Endothelial cell (in vitro differentiated cells): ENCODE results near the gene ADAM33. TPM values are rescaled to one million over a fixed set of nuclear protein-coding genes. Genes with fewer than 3 reads are reported as not detected.

ENCODE experiments used
- DNase-seq: peaks from one replicate; pipeline ENCODE4 v3.0.0; 2021; ENCODE audit warnings: low spot score
- H3K27ac Mint-ChIP-seq: one replicate; pipeline ENCODE4 v1.8.0; 2021; ENCODE audit warnings: mixed read lengths, inconsistent platforms; ENCODE audit not compliant: unreplicated experiment
- H3K27me3 Mint-ChIP-seq: one replicate; pipeline ENCODE4 v1.8.0; 2021; ENCODE audit warnings: mild to moderate bottlenecking, moderate library complexity, mixed read lengths, inconsistent platforms; ENCODE audit not compliant: unreplicated experiment
- H3K36me3 Mint-ChIP-seq: one replicate; pipeline ENCODE4 v1.8.0; 2021; ENCODE audit warnings: mild to moderate bottlenecking, low read depth, mixed read lengths, inconsistent platforms; ENCODE audit not compliant: unreplicated experiment
- H3K4me1 Mint-ChIP-seq: one replicate; pipeline ENCODE4 v1.8.0; 2021; ENCODE audit warnings: mild to moderate bottlenecking, mixed read lengths, inconsistent platforms; ENCODE audit not compliant: unreplicated experiment
- H3K4me3 Mint-ChIP-seq: one replicate; pipeline ENCODE4 v1.8.0; 2021; ENCODE audit warnings: mild to moderate bottlenecking, mixed read lengths, inconsistent platforms; ENCODE audit not compliant: unreplicated experiment
- H3K9me3 Mint-ChIP-seq: one replicate; pipeline ENCODE4 v1.8.0; 2021; ENCODE audit warnings: mixed read lengths, inconsistent platforms; ENCODE audit not compliant: unreplicated experiment
- CTCF ChIP-seq: fragments of 200-600 bp; sonication (generic); IDR thresholded peaks from one replicate; pipeline ENCODE4 v1.5.0; 2021; ENCODE audit warnings: antibody characterized with exemption; ENCODE audit not compliant: unreplicated experiment
- total RNA-seq: library from RNA; stranded (reverse); fragmentation: NEBNext Ultra II Directional; extraction: Animal tissue kit (Norgen Biotek cat#: 25700); gene quantifications from one replicate; pipeline ENCODE4 v1.2.1, GENCODE V29; 2021; ENCODE audit not compliant: unreplicated experiment

ADAM33 gene
- total RNA-seq, 1 donor from 2014 or later: 0.23 TPM

GRCh38 chr20:3632311-3633004, 49.4 kb downstream of the ADAM33 start:
- H3K27ac Mint-ChIP-seq: no peak overlapping the region
- H3K36me3 Mint-ChIP-seq: peaks cover 3% of the 10 kb centered on the region
- H3K4me1 Mint-ChIP-seq: peaks cover 12% of the 10 kb centered on the region
- no peak overlapping the region for H3K4me3 Mint-ChIP-seq
- DNase-seq: no peak
- TF ChIP-seq CTCF: no peak
- H3K27me3 Mint-ChIP-seq: peaks cover 3% of the 10 kb centered on the region
- H3K9me3 Mint-ChIP-seq: no peaks in the 10 kb centered on the region

GRCh38 chr20:3631534-3631933, 50.3 kb downstream of the ADAM33 start:
- Mint-ChIP-seq H3K4me1 (peaks cover 12% of the 10 kb centered on the region), H3K4me3 (no peak overlapping the region), H3K36me3 (peaks cover 3% of the 10 kb centered on the region), H3K27ac (no peak overlapping the region), H3K27me3 (peaks cover 3% of the 10 kb centered on the region), H3K9me3 (no peaks in the 10 kb centered on the region)
- DNase-seq: no peak
- no peak for TF ChIP-seq CTCF

DNA sequence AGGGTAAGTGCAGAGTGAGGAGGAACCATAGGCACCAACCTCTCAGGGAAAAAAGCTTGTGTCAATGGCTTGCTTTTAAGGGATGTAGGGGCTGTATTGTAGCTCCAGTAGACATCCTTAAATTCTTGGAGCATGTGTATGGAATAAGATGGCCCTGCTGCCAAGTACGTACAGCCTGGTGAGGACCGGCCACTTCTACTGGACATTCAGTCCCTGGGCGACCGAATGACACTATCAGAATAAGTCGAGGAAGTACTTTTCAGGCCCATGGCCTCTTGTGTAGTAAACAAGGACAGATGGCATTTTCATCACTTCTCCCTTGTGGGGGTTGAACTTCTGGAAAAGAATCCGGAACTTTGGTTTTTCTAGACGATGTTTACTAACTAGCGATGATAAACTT, 51.4 kb downstream of the ADAM33 start:
- H3K4me3 Mint-ChIP-seq: no peak overlapping the region
- H3K36me3 Mint-ChIP-seq: peaks cover 3% of the 10 kb centered on the region
- no peaks in the 10 kb centered on the region for H3K9me3 Mint-ChIP-seq
- H3K27me3 Mint-ChIP-seq: peaks cover 3% of the 10 kb centered on the region
- no peak for TF ChIP-seq CTCF
- no peak for DNase-seq
- peaks cover 12% of the 10 kb centered on the region for H3K4me1 Mint-ChIP-seq
- no peak overlapping the region for H3K27ac Mint-ChIP-seq

DNA sequence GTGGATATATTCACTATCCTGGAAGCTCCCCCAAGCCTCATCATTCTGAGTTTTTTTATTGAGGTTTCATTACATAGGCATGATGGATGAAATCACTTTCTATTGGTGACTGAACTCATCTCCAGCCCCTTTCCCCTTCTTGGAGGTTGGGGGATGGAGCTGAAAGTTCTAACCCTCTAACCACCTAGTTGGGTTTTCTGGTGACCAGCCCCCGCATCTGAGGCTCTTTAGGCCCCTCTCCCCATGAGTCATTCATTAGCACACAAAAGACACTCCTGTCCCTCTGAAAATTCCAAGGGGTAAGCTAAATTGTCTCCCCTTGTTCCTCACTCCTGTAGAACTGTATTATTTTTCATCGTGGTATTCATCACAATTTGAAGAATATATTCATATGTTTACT, 51.9 kb downstream of the ADAM33 start:
- Mint-ChIP-seq H3K4me1 (peaks cover 12% of the 10 kb centered on the region), H3K27ac (no peak overlapping the region), H3K27me3 (peaks cover 3% of the 10 kb centered on the region), H3K36me3 (peaks cover 3% of the 10 kb centered on the region), H3K9me3 (no peaks in the 10 kb centered on the region), H3K4me3 (no peak overlapping the region)
- no peak for TF ChIP-seq CTCF
- DNase-seq: no peak

GRCh38 chr20:3628502-3629314, 53.1 kb downstream of the ADAM33 start:
- Mint-ChIP-seq H3K36me3 (peaks cover 3% of the 10 kb centered on the region), H3K9me3 (no peaks in the 10 kb centered on the region), H3K27me3 (peaks cover 3% of the 10 kb centered on the region), H3K4me1 (peaks cover 9% of the 10 kb centered on the region), H3K4me3 (no peak overlapping the region), H3K27ac (no peak overlapping the region)
- no peak for TF ChIP-seq CTCF
- DNase-seq: no peak
